Stomach (tissue), 9 donors: Measurements from ENCODE around the gene MYCN. TPM values are rescaled to one million over a fixed set of nuclear protein-coding genes. Genes with fewer than 3 reads are reported as not detected.

Experiments
- DNase-seq, 2 donors: peaks; one replicate each; pipeline versions ENCODE4 v3.0.0 to v3.0.0-alpha.2; 2013 to 2019
- H3K27ac ChIP-seq, 5 donors: fragments of 200-600 bp in 4 of 5; sonication (generic) in 4 of 5; one replicate each; pipeline ENCODE4 v1.5.1; 2013 to 2019; ENCODE audit warnings: mild to moderate bottlenecking in 1 of 5, moderate library complexity in 1 of 5
- H3K27me3 ChIP-seq, 3 donors: fragments of 200-600 bp; sonication (generic); one replicate each; pipeline ENCODE4 v1.5.1; 2017 to 2019; ENCODE audit warnings: mixed run types in 1 of 3
- H3K36me3 ChIP-seq, 4 donors: fragments of 200-600 bp; sonication (generic); 1 replicate in 3 of 4; 2 replicates in 1 of 4; pipeline ENCODE4 v1.5.1; 2016 to 2019
- H3K4me1 ChIP-seq, 4 donors: fragments of 200-600 bp; sonication (generic); one replicate each; pipeline ENCODE4 v1.5.1; 2016 to 2019
- H3K4me3 ChIP-seq, 4 donors: fragments of 200-600 bp; sonication (generic) in 3 of 4; one replicate each; pipeline ENCODE4 v1.5.1; 2016 to 2019; ENCODE audit warnings: mild to moderate bottlenecking in 1 of 4
- H3K9me3 ChIP-seq, 4 donors: fragments of 200-600 bp; sonication (generic); one replicate each; pipeline ENCODE4 v1.5.1; 2016 to 2019
- CTCF ChIP-seq, 7 experiments: fragments of 450-650 bp in 4 of 7; fragments of 200-600 bp in 3 of 7; sonication (generic) in 3 of 7; IDR thresholded peaks; one replicate each; pipeline ENCODE4 v1.5.1; 2016 to 2019; ENCODE audit warnings: antibody characterized with exemption in 7 of 7, control low read depth in 2 of 7, mild to moderate bottlenecking in 1 of 7
- EP300 ChIP-seq: sonication (generic); formaldehyde crosslinking; IDR thresholded peaks from one replicate; pipeline ENCODE4 v1.6.1; 2017; ENCODE audit warnings: antibody characterized with exemption
- POLR2A ChIP-seq, 4 donors: fragments of 450-650 bp; IDR thresholded peaks; one replicate each; pipeline ENCODE4 v1.6.1; 2016; ENCODE audit warnings: antibody characterized with exemption in 4 of 4, control low read depth in 2 of 4, mild to moderate bottlenecking in 1 of 4, moderate library complexity in 1 of 4
- POLR2AphosphoS5 ChIP-seq, 3 donors: sonication (generic); formaldehyde crosslinking; IDR thresholded peaks; one replicate each; pipeline ENCODE4 v1.6.1; 2016; ENCODE audit warnings: antibody characterized with exemption in 3 of 3
- WGBS, 5 donors: extraction: QIAGEN DNeasy Blood & Tissue Kit in 3 of 5; methylation state at CpG; one replicate each; pipeline versions ENCODE4 v1.1.5 to v1.1.7; 2013 to 2018; 5-methylcytosine and 5-hydroxymethylcytosine counted together
- intact Hi-C: fragments of 100-400 bp; cut with DNase I; formaldehyde crosslinking; loops from one replicate; pipeline ENCODE4 v1.15.1; 2023; ENCODE audit warnings: low total_unique reads
- polyA plus RNA-seq, 3 donors: library from polyadenylated mRNA; stranded (reverse); fragments of 200-250 nt; gene quantifications; one replicate each; pipeline ENCODE4 v1.2.3, GENCODE V29; 2013
- small RNA-seq, 4 donors: library from RNA; depleted of rRNA; stranded (forward); fragments of <200 nt; gene quantifications; one replicate each; pipeline ENCODE3, GENCODE V24; 2016
- total RNA-seq, 5 donors: library from RNA; depleted of rRNA; stranded (reverse); fragments of >200 nt; gene quantifications; one replicate each; pipeline versions ENCODE4 v1.1.0 to v1.2.3, GENCODE V29; 2014 to 2016
- donor health status: healthy with polysubstance abuse.
- donor health status: Bipolar disorder and iron deficiency.
- donor health status: healthy.

The MYCN gene
- total and polyA plus RNA-seq, 8 donors, result 0.90 to 9.6 (median 2.3) TPM; not detected in 1

GRCh38 chr2:15992457-15993231, 52.3 kb downstream of the MYCN start:
- Histone ChIP-seq H3K4me1 (no peaks in the 10 kb centered on the region), H3K9me3 (no peaks in the 10 kb centered on the region), H3K27ac (no peak overlapping the region), H3K36me3 (no peaks in the 10 kb centered on the region), H3K27me3 (no peaks in the 10 kb centered on the region), H3K4me3 (no peak overlapping the region)
- TF ChIP-seq POLR2AphosphoS5 (IDR thresholded peaks at IDR 0.05), result no peak
- TF ChIP-seq POLR2A (IDR thresholded peaks at IDR 0.05), result no peak
- no peak for TF ChIP-seq CTCF (IDR thresholded peaks at IDR 0.05)
- no peak for TF ChIP-seq EP300
- 87 to 92% (median 91%) methylated on average over 10 of the region's 10 CpGs for WGBS, 5 donors
- intact Hi-C loops, result no loop called here
- DNase-seq, result no peak

- Histone ChIP-seq H3K36me3 (no peaks in the 10 kb centered on the region), H3K4me1 (no peaks in the 10 kb centered on the region), H3K9me3 (no peaks in the 10 kb centered on the region), H3K27ac (no peak overlapping the region), H3K4me3 (no peak overlapping the region), H3K27me3 (no peaks in the 10 kb centered on the region)
- peak in 1 of 2 donors; percentile 31 for DNase-seq
- intact Hi-C loops, result no loop called here
- TF ChIP-seq POLR2A (IDR thresholded peaks at IDR 0.05) (no peak), EP300 (no peak), CTCF (IDR thresholded peaks at IDR 0.05) (no peak), POLR2AphosphoS5 (IDR thresholded peaks at IDR 0.05) (no peak)
- 76 to 85% (median 78%) methylated on average over 6 of the region's 6 CpGs for WGBS, 5 donors
These were observed 52.9 kb downstream of the MYCN start for GRCh38 chr2:15993232-15993610.

GRCh38 chr2:15993666-15994065, 53.3 kb downstream of the MYCN start:
- Histone ChIP-seq H3K27ac (no peak overlapping the region), H3K4me3 (no peak overlapping the region), H3K36me3 (no peaks in the 10 kb centered on the region), H3K27me3 (no peaks in the 10 kb centered on the region), H3K4me1 (no peaks in the 10 kb centered on the region), H3K9me3 (no peaks in the 10 kb centered on the region)
- TF ChIP-seq CTCF (IDR thresholded peaks at IDR 0.05) (no peak), EP300 (no peak), POLR2AphosphoS5 (IDR thresholded peaks at IDR 0.05) (no peak), POLR2A (IDR thresholded peaks at IDR 0.05) (no peak)
- WGBS, 5 donors, result 92 to 96% (median 95%) methylated on average over 7 of the region's 7 CpGs
- intact Hi-C loops, result no loop called here
- no peak for DNase-seq

- 91 to 98% (median 92%) methylated on average over 3 of the region's 3 CpGs for WGBS, 5 donors
- Histone ChIP-seq H3K9me3 (no peaks in the 10 kb centered on the region), H3K27ac (no peak overlapping the region), H3K27me3 (no peaks in the 10 kb centered on the region), H3K36me3 (no peaks in the 10 kb centered on the region), H3K4me1 (no peaks in the 10 kb centered on the region), H3K4me3 (no peak overlapping the region)
- intact Hi-C loops, result no loop called here
- DNase-seq, result no peak
- no peak for TF ChIP-seq EP300
- no peak for TF ChIP-seq CTCF (IDR thresholded peaks at IDR 0.05)
- TF ChIP-seq POLR2AphosphoS5 (IDR thresholded peaks at IDR 0.05), result no peak
- TF ChIP-seq POLR2A (IDR thresholded peaks at IDR 0.05), result no peak
These were observed 55.3 kb downstream of the MYCN start for GRCh38 chr2:15995603-15996002.

Small RNA genes lying within 50 kb of the gene (small RNA-seq; reads per million reads assigned to genes)
- gene RF01210 (0 reads per million in 4 donors), gene RN7SL104P (0 reads per million in 4 donors)
